ENCODE results near the gene UGT1A9.

DNA sequence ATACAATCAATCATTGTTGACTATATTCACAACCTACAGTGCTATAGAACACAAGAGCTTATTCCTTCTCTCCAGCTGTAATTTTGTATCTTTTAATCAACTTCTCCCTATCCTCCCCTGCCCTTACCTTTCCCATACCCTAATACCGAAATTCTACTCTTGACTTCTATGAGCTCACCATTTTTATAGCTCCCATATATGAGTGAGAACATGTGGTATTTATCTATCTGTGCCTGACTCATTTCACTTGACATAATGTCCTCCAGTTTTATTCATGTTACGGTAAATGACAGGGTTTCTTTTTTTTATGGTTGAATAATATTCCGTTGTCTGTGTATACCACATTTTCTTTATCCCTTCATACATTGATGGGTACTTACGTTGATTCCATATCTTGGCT lies 109.1 kb downstream of the UGT1A9 start:
- TF ChIP-seq, protein P1, sequence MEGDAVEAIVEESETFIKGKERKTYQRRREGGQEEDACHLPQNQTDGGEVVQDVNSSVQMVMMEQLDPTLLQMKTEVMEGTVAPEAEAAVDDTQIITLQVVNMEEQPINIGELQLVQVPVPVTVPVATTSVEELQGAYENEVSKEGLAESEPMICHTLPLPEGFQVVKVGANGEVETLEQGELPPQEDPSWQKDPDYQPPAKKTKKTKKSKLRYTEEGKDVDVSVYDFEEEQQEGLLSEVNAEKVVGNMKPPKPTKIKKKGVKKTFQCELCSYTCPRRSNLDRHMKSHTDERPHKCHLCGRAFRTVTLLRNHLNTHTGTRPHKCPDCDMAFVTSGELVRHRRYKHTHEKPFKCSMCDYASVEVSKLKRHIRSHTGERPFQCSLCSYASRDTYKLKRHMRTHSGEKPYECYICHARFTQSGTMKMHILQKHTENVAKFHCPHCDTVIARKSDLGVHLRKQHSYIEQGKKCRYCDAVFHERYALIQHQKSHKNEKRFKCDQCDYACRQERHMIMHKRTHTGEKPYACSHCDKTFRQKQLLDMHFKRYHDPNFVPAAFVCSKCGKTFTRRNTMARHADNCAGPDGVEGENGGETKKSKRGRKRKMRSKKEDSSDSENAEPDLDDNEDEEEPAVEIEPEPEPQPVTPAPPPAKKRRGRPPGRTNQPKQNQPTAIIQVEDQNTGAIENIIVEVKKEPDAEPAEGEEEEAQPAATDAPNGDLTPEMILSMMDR (conservative IDR thresholded peaks at IDR 0.05; ENCODE audit: low read depth in 2 of 2): no peak
- TF ChIP-seq CREB1 (CRISPR knock-in tag; IDR thresholded peaks at IDR 0.05; ENCODE audit: low read depth): no peak
- no peak for TF ChIP-seq EZH2 (IDR thresholded peaks at IDR 0.05; ENCODE audit: low read depth, unreplicated experiment)
- no peak for TF ChIP-seq STAT1 (IDR thresholded peaks at IDR 0.05; ENCODE audit: unreplicated experiment)
- no peak for TF ChIP-seq EZH2phosphoT487 (IDR thresholded peaks at IDR 0.05; ENCODE audit: unreplicated experiment)
- TF ChIP-seq ZNF114 (CRISPR knock-in tag; IDR thresholded peaks at IDR 0.05): no peak
- TF ChIP-seq, protein P2, sequence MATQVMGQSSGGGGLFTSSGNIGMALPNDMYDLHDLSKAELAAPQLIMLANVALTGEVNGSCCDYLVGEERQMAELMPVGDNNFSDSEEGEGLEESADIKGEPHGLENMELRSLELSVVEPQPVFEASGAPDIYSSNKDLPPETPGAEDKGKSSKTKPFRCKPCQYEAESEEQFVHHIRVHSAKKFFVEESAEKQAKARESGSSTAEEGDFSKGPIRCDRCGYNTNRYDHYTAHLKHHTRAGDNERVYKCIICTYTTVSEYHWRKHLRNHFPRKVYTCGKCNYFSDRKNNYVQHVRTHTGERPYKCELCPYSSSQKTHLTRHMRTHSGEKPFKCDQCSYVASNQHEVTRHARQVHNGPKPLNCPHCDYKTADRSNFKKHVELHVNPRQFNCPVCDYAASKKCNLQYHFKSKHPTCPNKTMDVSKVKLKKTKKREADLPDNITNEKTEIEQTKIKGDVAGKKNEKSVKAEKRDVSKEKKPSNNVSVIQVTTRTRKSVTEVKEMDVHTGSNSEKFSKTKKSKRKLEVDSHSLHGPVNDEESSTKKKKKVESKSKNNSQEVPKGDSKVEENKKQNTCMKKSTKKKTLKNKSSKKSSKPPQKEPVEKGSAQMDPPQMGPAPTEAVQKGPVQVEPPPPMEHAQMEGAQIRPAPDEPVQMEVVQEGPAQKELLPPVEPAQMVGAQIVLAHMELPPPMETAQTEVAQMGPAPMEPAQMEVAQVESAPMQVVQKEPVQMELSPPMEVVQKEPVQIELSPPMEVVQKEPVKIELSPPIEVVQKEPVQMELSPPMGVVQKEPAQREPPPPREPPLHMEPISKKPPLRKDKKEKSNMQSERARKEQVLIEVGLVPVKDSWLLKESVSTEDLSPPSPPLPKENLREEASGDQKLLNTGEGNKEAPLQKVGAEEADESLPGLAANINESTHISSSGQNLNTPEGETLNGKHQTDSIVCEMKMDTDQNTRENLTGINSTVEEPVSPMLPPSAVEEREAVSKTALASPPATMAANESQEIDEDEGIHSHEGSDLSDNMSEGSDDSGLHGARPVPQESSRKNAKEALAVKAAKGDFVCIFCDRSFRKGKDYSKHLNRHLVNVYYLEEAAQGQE (IDR thresholded peaks at IDR 0.05; ENCODE audit: unreplicated experiment): no peak
- no peak for TF ChIP-seq POLR2AphosphoS5 (IDR thresholded peaks at IDR 0.05; ENCODE audit: low read depth)

Measured in GM23338 (cell line).